Aorta (tissue), 5 donors: Measurements from ENCODE around the gene FBXL17. TPM values are rescaled to one million over a fixed set of nuclear protein-coding genes. Genes with fewer than 3 reads are reported as not detected.
A peak's percentile ranks its signal among the peaks of the same experiment; 100 is the strongest.

Experiments used
- ATAC-seq: fragments of 200-7000 bp; cut with Tn5 transposase; one replicate; pipeline ENCODE4 v1.9.1; 2022; ENCODE audit warnings: moderate library complexity; ENCODE audit not compliant: low FRiP score
- DNase-seq, 2 donors: peaks; one replicate each; pipeline ENCODE4 v3.0.0-alpha.2; 2020
- H3K27ac ChIP-seq, 2 donors: one replicate each; pipeline ENCODE4 v1.5.1; 2013; ENCODE audit warnings: low read length in 2 of 2, mild to moderate bottlenecking in 2 of 2, moderate library complexity in 2 of 2, control low read depth in 1 of 2, inconsistent platforms in 1 of 2, low read depth in 1 of 2
- H3K27me3 ChIP-seq, 2 donors: one replicate each; pipeline ENCODE4 v1.6.1; 2013; ENCODE audit warnings: control low read depth in 1 of 2, low read length in 1 of 2, mild to moderate bottlenecking in 1 of 2, moderate library complexity in 1 of 2; ENCODE audit not compliant: insufficient read depth in 2 of 2, control insufficient read depth in 1 of 2
- H3K36me3 ChIP-seq, 2 donors: one replicate each; pipeline ENCODE4 v1.6.1; 2013; ENCODE audit warnings: control low read depth in 1 of 2, low read length in 1 of 2, mild to moderate bottlenecking in 1 of 2; ENCODE audit not compliant: insufficient read depth in 2 of 2, control insufficient read depth in 1 of 2
- H3K4me1 ChIP-seq, 2 donors: one replicate each; pipeline ENCODE4 v1.6.1; 2013; ENCODE audit warnings: low read length in 2 of 2, control low read depth in 1 of 2, mild to moderate bottlenecking in 1 of 2, moderate library complexity in 1 of 2; ENCODE audit not compliant: insufficient read depth in 2 of 2, control insufficient read depth in 1 of 2
- H3K4me3 ChIP-seq, 2 donors: one replicate each; pipeline ENCODE4 v1.5.1; 2013; ENCODE audit warnings: low read length in 2 of 2, control low read depth in 1 of 2, mild to moderate bottlenecking in 1 of 2
- H3K9me3 ChIP-seq: one replicate; pipeline ENCODE4 v1.6.1; 2013; ENCODE audit warnings: mild to moderate bottlenecking, low read length; ENCODE audit not compliant: control insufficient read depth
- WGBS, 2 donors: extraction: QIAGEN DNeasy Blood & Tissue Kit; methylation state at CpG; one replicate each; pipeline ENCODE4 v1.1.7; 2013; 5-methylcytosine and 5-hydroxymethylcytosine counted together
- intact Hi-C, 2 donors: fragments of 100-400 bp; cut with DNase I; formaldehyde crosslinking; loops; one replicate each; pipeline versions ENCODE4 v1.14.2 to v1.15.0; 2022
- polyA plus RNA-seq, 2 donors: library from polyadenylated mRNA; stranded (reverse); fragments of 200-250 nt; gene quantifications; one replicate each; pipeline ENCODE4 v1.2.3, GENCODE V29; 2013
- total RNA-seq, 2 donors: library from RNA; stranded (reverse); fragmentation: NEBNext Ultra II Directional; extraction: Animal tissue kit (Norgen Biotek cat#: 25700); gene quantifications; one replicate each; pipeline ENCODE4 v1.2.1, GENCODE V29; 2021
- donor health status: healthy with polysubstance abuse.
- donor health status: Bipolar disorder and iron deficiency.
- donor health status: DM: no; HTN: no; CAD: no.
- donor health status: DM: no; HTN: no; CAD: no.
- donor health status: DM: yes; HTN: yes; CAD: no.

The FBXL17 gene
- total and polyA plus RNA-seq, 4 donors: 10.3 to 36.3 (median 20.7) TPM

DNA sequence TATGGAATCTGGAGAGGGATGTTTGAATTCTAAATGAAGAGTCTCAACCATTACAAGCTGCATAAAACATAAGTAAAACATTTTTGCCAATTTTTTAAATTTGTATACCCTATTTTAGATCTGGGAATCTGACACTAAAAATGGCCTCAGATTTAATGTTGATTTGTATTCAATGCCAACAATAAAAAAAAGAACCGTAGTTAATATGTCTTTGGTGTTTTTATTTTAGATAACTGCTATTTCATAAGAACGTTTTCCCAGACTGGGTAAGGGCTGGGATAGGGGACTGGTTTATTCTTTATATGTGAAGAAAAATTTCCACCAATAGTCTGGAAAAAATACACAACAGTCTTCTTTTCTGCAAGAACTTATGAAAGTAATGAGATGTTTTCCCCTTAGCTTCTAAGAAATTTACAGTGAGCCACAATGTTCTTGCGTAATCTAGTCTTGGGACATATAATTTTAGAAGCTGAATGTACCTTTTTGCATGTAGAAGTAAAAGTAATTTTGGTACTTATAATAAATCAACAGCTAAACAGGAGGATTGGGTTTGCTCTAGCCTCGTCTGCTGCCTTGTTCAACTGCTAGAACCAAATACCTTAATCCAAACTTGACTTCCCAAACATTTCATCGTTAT, 466.6 kb downstream of the FBXL17 start:
- Histone ChIP-seq H3K27me3 (no peaks in the 10 kb centered on the region), H3K4me3 (no peak overlapping the region), H3K4me1 (peaks cover 0 to 2% of the 10 kb centered on the region in 2 donors), H3K9me3 (no peaks in the 10 kb centered on the region), H3K27ac (no peak overlapping the region), H3K36me3 (no peaks in the 10 kb centered on the region)
- ATAC-seq: no peak
- intact Hi-C loops: no loop called here
- 50 to 60% methylated on average over 5 of the region's 5 CpGs for WGBS, 2 donors
- no peak for DNase-seq

GRCh38 chr5:107913494-107913893, 468.4 kb downstream of the FBXL17 start:
- H3K36me3 ChIP-seq: no peaks in the 10 kb centered on the region
- H3K27me3 ChIP-seq: no peaks in the 10 kb centered on the region
- H3K9me3 ChIP-seq: no peaks in the 10 kb centered on the region
- H3K4me3 ChIP-seq: no peak overlapping the region
- intact Hi-C loops: no loop called here
- WGBS, 2 donors: 86 to 90% methylated on average over 3 of the region's 3 CpGs
- no peak overlapping the region for H3K27ac ChIP-seq
- no peak for ATAC-seq
- DNase-seq: no peak
- peaks cover 0 to 2% of the 10 kb centered on the region in 2 donors for H3K4me1 ChIP-seq

- WGBS, 2 donors: 96% methylated on average over 3 of the region's 3 CpGs
- DNase-seq: no peak
Observed at GRCh38 chr5:107900721-107901120, 481.2 kb downstream of the FBXL17 start.

GRCh38 chr5:107894361-107894760, 487.5 kb downstream of the FBXL17 start:
- peaks cover 5 to 8% of the 10 kb centered on the region in 2 donors for H3K4me1 ChIP-seq
- H3K27me3 ChIP-seq: no peaks in the 10 kb centered on the region
- DNase-seq (no peak), ATAC-seq (no peak)
- no peaks in the 10 kb centered on the region for H3K36me3 ChIP-seq
- no peak overlapping the region for H3K4me3 ChIP-seq
- H3K9me3 ChIP-seq: no peaks in the 10 kb centered on the region
- WGBS, 2 donors: 67 to 76% methylated on average over 1 of the region's 1 CpG
- no peak overlapping the region for H3K27ac ChIP-seq
- intact Hi-C loops: no loop called here

More at GRCh38 chr5:107900721-107901120, 481.2 kb downstream of the FBXL17 start:
- Histone ChIP-seq H3K27me3 (no peaks in the 10 kb centered on the region), H3K4me1 (no peaks in the 10 kb centered on the region), H3K9me3 (no peaks in the 10 kb centered on the region), H3K4me3 (no peak overlapping the region), H3K27ac (no peak overlapping the region), H3K36me3 (no peaks in the 10 kb centered on the region)
- intact Hi-C loops: no loop called here
- ATAC-seq: no peak

DNA sequence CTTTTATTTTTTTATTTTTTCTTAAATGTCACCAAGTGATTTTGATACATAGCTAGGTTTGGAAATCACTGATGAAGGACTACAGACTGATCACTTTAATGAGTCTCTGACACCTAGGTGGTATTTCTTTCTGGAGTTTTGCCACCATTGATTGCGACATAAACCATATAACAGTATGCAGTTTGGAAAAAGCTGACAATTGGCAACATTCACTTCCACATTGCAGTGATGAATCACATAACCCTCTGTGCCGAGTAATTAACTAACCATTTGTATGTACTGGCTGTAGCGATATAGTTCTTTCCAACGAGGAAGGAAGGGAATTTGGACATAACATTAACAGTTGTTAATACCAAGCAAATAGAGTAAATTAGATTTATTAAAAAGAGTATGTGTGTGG, 488.3 kb downstream of the FBXL17 start:
- intact Hi-C loops: no loop called here
- Histone ChIP-seq H3K4me1 (peaks cover 5 to 8% of the 10 kb centered on the region in 2 donors), H3K27ac (no peak overlapping the region), H3K4me3 (no peak overlapping the region), H3K27me3 (no peaks in the 10 kb centered on the region), H3K36me3 (no peaks in the 10 kb centered on the region), H3K9me3 (no peaks in the 10 kb centered on the region)
- DNase-seq: no peak
- peak; percentile 80 for ATAC-seq
- WGBS, 2 donors: 41 to 42% methylated on average over 4 of the region's 4 CpGs

- no peaks in the 10 kb centered on the region for H3K36me3 ChIP-seq
- H3K9me3 ChIP-seq: no peaks in the 10 kb centered on the region
- no peaks in the 10 kb centered on the region for H3K27me3 ChIP-seq
- DNase-seq (no peak), ATAC-seq (no peak)
- 94 to 96% methylated on average over 3 of the region's 3 CpGs for WGBS, 2 donors
- no peak overlapping the region for H3K27ac ChIP-seq
- intact Hi-C loops: no loop called here
- H3K4me1 ChIP-seq: peaks cover 5 to 7% of the 10 kb centered on the region in 2 donors
- no peak overlapping the region for H3K4me3 ChIP-seq
Observed at GRCh38 chr5:107889387-107889786, 492.5 kb downstream of the FBXL17 start.

GRCh38 chr5:107888541-107888940, 493.4 kb downstream of the FBXL17 start:
- intact Hi-C loops: no loop called here
- ATAC-seq: no peak
- no peak overlapping the region for H3K27ac ChIP-seq

GRCh38 chr5:107887166-107887943, 494.5 kb downstream of the FBXL17 start:
- intact Hi-C loops: no loop called here
- Histone ChIP-seq H3K4me3 (no peak overlapping the region), H3K36me3 (no peaks in the 10 kb centered on the region), H3K27ac (no peak overlapping the region), H3K4me1 (no peaks in the 10 kb centered on the region), H3K9me3 (no peaks in the 10 kb centered on the region), H3K27me3 (no peaks in the 10 kb centered on the region)
- 50 to 51% methylated on average over 11 of the region's 11 CpGs for WGBS, 2 donors
- no peak for DNase-seq
- no peak for ATAC-seq

More at GRCh38 chr5:107888541-107888940, 493.4 kb downstream of the FBXL17 start:
- no peak for DNase-seq
- 97 to 98% methylated on average over 4 of the region's 4 CpGs for WGBS, 2 donors
- H3K27me3 ChIP-seq: no peaks in the 10 kb centered on the region
- H3K36me3 ChIP-seq: no peaks in the 10 kb centered on the region
- H3K4me3 ChIP-seq: no peak overlapping the region
- no peaks in the 10 kb centered on the region for H3K9me3 ChIP-seq
- H3K4me1 ChIP-seq: peaks cover 2 to 3% of the 10 kb centered on the region in 2 donors

GRCh38 chr5:107885601-107886000, 496.3 kb downstream of the FBXL17 start:
- WGBS, 2 donors: 95 to 98% methylated on average over 2 of the region's 2 CpGs

More at GRCh38 chr5:107885601-107886000, 496.3 kb downstream of the FBXL17 start:
- no peak overlapping the region for H3K4me3 ChIP-seq
- H3K27me3 ChIP-seq: no peaks in the 10 kb centered on the region
- H3K4me1 ChIP-seq: no peaks in the 10 kb centered on the region
- H3K36me3 ChIP-seq: no peaks in the 10 kb centered on the region
- ATAC-seq: no peak
- no peaks in the 10 kb centered on the region for H3K9me3 ChIP-seq
- no peak overlapping the region for H3K27ac ChIP-seq
- no peak for DNase-seq
- intact Hi-C loops: no loop called here
